Activated CD4-positive, alpha-beta T cell treated with anti-CD3 and anti-CD28 coated beads, Interleukin-2, amount 10 ng/mL, durations not matched to agents 24 days and 14 days (primary cell): ENCODE measurements around the gene EBP. TPM values are rescaled to one million over a fixed set of nuclear protein-coding genes. Genes with fewer than 3 reads are reported as not detected.
A peak's percentile ranks its signal among the peaks of the same experiment; 100 is the strongest.
"Not testable (repeated sequence)": the region's sequence is repeated elsewhere in the genome, so short reads cannot be mapped to it uniquely, and the experiment has no call there.

Source experiments
- DNase-seq: peaks from one replicate; pipeline ENCODE4 v3.0.0; 2022
- H3K27ac Mint-ChIP-seq: one replicate; pipeline ENCODE4 v1.8.0; 2022; ENCODE audit warnings: mild to moderate bottlenecking, mixed read lengths
- H3K27me3 Mint-ChIP-seq: one replicate; pipeline ENCODE4 v1.8.0; 2022; ENCODE audit warnings: mixed read lengths
- H3K36me3 Mint-ChIP-seq: one replicate; pipeline ENCODE4 v1.8.0; 2022; ENCODE audit warnings: low read depth, mild to moderate bottlenecking, mixed read lengths
- H3K4me1 Mint-ChIP-seq: one replicate; pipeline ENCODE4 v1.8.0; 2021; ENCODE audit warnings: mixed read lengths
- H3K4me3 Mint-ChIP-seq: one replicate; pipeline ENCODE4 v1.8.0; 2022; ENCODE audit warnings: mild to moderate bottlenecking, moderate library complexity, mixed read lengths
- H3K9me3 Mint-ChIP-seq: one replicate; pipeline ENCODE4 v1.8.0; 2021; ENCODE audit warnings: mixed read lengths
- intact Hi-C: fragments of 100-400 bp; cut with micrococcal nuclease; formaldehyde crosslinking; loops from one replicate; pipeline ENCODE4 v1.15.1; 2023
- total RNA-seq: library from RNA; stranded (reverse); gene quantifications from 2 replicates; pipeline ENCODE4 v1.2.3, GENCODE V29; 2022

The EBP gene
- total RNA-seq, 1 donor from 2014 or later, result 163 TPM

DNA sequence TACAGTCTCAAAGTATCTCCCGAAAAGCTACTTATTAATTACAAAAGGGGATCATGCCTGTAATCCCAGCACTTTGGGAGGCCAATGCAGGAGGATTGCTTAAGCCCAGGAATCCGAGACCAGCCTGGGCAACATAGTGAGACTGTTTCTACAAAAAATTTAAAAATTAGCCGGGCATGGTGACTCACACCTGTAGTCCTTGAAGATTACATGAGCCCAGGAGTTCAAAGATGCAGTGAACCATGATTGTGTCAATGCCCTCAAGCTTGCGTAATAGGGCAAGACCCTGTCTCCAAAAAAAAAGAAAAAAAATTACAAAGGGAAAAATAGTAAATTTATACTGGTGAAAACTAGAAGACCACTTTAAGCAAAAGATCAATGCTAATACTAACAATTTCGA is 16.1 kb upstream of the EBP start:
- intact Hi-C loops, result no loop called here
- H3K36me3 Mint-ChIP-seq, result peaks cover 3% of the 10 kb centered on the region
- H3K4me1 Mint-ChIP-seq, result peaks cover 10% of the 10 kb centered on the region
- no peak overlapping the region for H3K4me3 Mint-ChIP-seq
- no peak overlapping the region for H3K27ac Mint-ChIP-seq
- no peaks in the 10 kb centered on the region for H3K9me3 Mint-ChIP-seq
- H3K27me3 Mint-ChIP-seq, result peaks cover 6% of the 10 kb centered on the region
- no peak for DNase-seq

DNA sequence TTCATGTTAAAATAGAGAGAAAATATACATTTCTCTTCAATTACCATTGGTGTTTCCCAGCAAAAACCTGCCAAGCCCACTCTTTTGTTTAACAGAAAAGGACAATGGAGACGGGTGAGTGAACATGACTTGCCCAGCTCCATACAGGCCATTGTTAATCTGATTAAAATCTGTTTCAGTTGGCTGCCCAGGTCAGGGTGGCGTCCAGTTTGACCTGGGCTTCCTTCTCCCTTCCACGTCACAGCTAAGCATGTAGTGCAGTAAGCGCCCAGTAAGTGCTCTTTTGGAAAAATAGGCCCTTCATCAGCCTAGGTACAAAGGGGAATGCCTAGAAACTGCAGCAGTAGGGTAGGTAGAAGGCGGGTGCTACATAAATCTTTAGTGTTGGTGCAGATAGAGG is 14.4 kb upstream of the EBP start:
- H3K4me1 Mint-ChIP-seq, result peaks cover 19% of the 10 kb centered on the region
- H3K36me3 Mint-ChIP-seq, result peaks cover 5% of the 10 kb centered on the region
- no peak overlapping the region for H3K27ac Mint-ChIP-seq
- H3K9me3 Mint-ChIP-seq, result no peaks in the 10 kb centered on the region
- peaks cover 6% of the 10 kb centered on the region for H3K27me3 Mint-ChIP-seq
- DNase-seq, result no peak
- intact Hi-C loops, result no loop called here
- no peak overlapping the region for H3K4me3 Mint-ChIP-seq

- DNase-seq, result peak; percentile 93
- peak within 1 kb of the TSS; percentile 91 for H3K27ac Mint-ChIP-seq
- H3K9me3 Mint-ChIP-seq, result no peaks in the 10 kb centered on the region
- peaks cover 5% of the 10 kb centered on the region for H3K36me3 Mint-ChIP-seq
- H3K4me3 Mint-ChIP-seq, result peak within 1 kb of the TSS; percentile 92
- peaks cover 3% of the 10 kb centered on the region for H3K27me3 Mint-ChIP-seq
- intact Hi-C loops, result loop anchor here (1.0 to 2.0 kb wide), 2 partner anchors 13 to 32 kb away; partner anchors contain the start of genes EBP and FTSJ1
- peaks cover 19% of the 10 kb centered on the region for H3K4me1 Mint-ChIP-seq
Measured at GRCh38 chrX:48508400-48509244, 13.0 kb upstream of the EBP start, which contains the start of gene PORCN. Gene PORCN, plus strand, starts transcription at chrX:48508992. Its CDS starts 829 bp downstream, at chrX:48509821.

GRCh38 chrX:48509245-48509590 is 12.4 kb upstream of the EBP start:
- intact Hi-C loops, result loop anchor here (2.0 kb wide), 1 partner anchor 32 kb away; the partner anchor contains the start of gene FTSJ1
- Mint-ChIP-seq H3K27ac (peak overlapping the region; percentile 91), H3K4me1 (peaks cover 19% of the 10 kb centered on the region), H3K27me3 (no peaks in the 10 kb centered on the region), H3K9me3 (no peaks in the 10 kb centered on the region), H3K36me3 (peaks cover 5% of the 10 kb centered on the region), H3K4me3 (peak overlapping the region; percentile 92)
- DNase-seq, result no peak

DNA sequence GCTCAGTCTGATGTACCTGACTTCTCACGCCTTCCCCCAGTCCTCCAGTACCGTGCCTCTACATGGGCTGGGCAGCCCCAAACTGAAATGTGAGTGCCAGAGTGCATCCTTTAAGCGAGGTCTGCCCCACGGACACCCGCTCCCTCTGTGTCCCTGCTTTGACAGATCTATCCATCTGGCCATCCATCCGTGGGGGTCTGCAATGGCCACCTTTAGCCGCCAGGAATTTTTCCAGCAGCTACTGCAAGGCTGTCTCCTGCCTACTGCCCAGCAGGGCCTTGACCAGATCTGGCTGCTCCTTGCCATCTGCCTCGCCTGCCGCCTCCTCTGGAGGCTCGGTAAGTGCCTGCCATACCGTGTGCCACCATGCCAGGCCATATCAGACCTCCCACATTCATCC is 12.0 kb upstream of the EBP start:
- no peaks in the 10 kb centered on the region for H3K27me3 Mint-ChIP-seq
- peak overlapping the region; percentile 92 for H3K4me3 Mint-ChIP-seq
- peak overlapping the region; percentile 91 for H3K27ac Mint-ChIP-seq
- peaks cover 5% of the 10 kb centered on the region for H3K36me3 Mint-ChIP-seq
- DNase-seq, result no peak
- H3K9me3 Mint-ChIP-seq, result no peaks in the 10 kb centered on the region
- intact Hi-C loops, result loop anchor here (2.0 kb wide), 1 partner anchor 33 kb away; the partner anchor contains the start of gene FTSJ1
- H3K4me1 Mint-ChIP-seq, result peaks cover 19% of the 10 kb centered on the region

GRCh38 chrX:48511560-48511959 is 10.0 kb upstream of the EBP start:
- intact Hi-C loops, result no loop called here
- H3K4me3 Mint-ChIP-seq, result no peak overlapping the region
- H3K27me3 Mint-ChIP-seq, result no peaks in the 10 kb centered on the region
- no peak for DNase-seq
- H3K4me1 Mint-ChIP-seq, result peaks cover 19% of the 10 kb centered on the region
- no peak overlapping the region for H3K27ac Mint-ChIP-seq
- peaks cover 15% of the 10 kb centered on the region for H3K36me3 Mint-ChIP-seq
- no peaks in the 10 kb centered on the region for H3K9me3 Mint-ChIP-seq

- intact Hi-C loops, result no loop called here
- H3K9me3 Mint-ChIP-seq, result no peaks in the 10 kb centered on the region
- no peaks in the 10 kb centered on the region for H3K27me3 Mint-ChIP-seq
- no peak overlapping the region for H3K4me3 Mint-ChIP-seq
- peaks cover 15% of the 10 kb centered on the region for H3K36me3 Mint-ChIP-seq
- peaks cover 19% of the 10 kb centered on the region for H3K4me1 Mint-ChIP-seq
- no peak for DNase-seq
- no peak overlapping the region for H3K27ac Mint-ChIP-seq
Measured at GRCh38 chrX:48512371-48512935, 9.2 kb upstream of the EBP start.

DNA sequence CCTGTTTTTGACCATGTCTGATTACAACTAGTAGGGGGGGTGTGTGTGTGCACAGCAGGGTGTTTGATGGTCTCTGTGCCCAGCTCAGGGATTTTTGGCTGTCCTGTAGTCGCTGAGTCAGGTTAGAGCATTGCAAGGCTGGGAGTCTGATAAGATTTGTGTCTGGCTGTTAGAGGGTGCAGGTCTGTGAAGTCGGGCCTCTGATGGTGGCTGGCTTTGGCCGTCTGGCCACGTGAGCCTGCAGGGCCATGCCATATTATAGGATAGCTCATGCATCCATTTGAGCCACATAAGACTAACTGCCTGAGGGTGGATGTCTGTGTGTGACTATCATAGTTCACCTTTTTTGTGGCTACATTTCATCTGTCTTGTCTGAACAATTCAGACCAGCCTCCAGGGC is 7.9 kb upstream of the EBP start:
- H3K36me3 Mint-ChIP-seq, result peaks cover 15% of the 10 kb centered on the region
- peaks cover 19% of the 10 kb centered on the region for H3K4me1 Mint-ChIP-seq
- no peak overlapping the region for H3K4me3 Mint-ChIP-seq
- H3K9me3 Mint-ChIP-seq, result no peaks in the 10 kb centered on the region
- intact Hi-C loops, result no loop called here
- no peak overlapping the region for H3K27ac Mint-ChIP-seq
- no peak for DNase-seq
- H3K27me3 Mint-ChIP-seq, result no peaks in the 10 kb centered on the region

DNA sequence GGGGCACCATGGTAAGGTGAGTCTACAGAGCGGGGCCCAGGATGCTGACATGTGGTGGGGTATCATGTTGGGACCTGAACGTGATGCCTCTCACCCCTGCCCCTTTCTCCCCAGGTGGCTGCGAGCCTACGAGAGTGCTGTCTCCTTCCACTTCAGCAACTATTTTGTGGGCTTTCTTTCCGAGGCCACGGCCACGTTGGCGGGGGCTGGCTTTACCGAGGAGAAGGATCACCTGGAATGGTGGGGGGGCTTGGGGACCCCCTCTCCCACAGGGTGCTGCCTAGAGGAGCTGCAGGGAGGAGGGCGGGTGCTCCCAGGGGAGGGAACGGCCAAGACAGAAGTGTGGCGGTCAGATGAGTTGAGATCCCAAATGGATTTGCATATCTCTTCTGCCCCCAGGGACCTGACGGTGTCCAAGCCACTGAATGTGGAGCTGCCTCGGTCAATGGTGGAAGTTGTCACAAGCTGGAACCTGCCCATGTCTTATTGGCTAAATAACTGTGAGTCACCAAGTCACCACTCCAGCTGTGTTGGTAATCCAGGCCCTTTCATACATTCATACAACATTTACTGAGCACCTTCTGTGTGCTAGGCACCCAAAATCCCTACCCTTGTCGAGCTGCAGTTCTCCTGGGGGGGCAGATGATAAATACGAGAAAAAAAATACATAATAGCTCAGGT is 7.3 kb upstream of the EBP start:
- intact Hi-C loops, result no loop called here
- DNase-seq, result no peak

DNA sequence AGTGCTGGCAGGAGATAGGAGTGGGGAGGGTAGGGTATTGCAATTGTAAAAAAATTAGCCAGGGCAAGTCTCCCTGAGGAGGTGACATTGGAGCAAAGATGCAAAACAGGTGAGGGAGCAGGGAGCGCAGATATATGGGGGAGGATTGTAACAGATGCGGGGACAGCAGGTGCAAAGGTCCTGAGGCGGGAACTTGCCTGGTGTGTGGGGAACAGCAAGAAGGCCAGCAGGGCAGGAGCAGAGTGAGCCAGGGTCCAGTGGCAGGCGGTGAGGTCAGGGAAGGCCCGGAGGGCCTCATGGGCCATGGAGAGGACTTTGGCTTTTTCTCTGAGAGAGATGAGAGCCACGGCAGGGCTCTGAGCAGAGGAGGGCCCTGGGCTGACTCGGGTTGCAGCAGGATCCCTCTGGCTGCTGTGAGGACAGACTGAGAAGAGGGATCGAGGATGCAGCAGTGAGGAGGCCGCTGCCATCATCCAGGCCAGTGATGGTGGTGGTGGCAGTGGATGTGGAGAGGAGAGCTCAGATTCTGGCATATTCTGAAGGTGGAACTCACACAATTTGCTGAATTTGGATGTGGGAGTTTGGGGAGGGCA is 6.6 kb upstream of the EBP start:
- intact Hi-C loops, result no loop called here
- DNase-seq, result no peak
- Mint-ChIP-seq H3K4me1 (peaks cover 14% of the 10 kb centered on the region), H3K27ac (no peak overlapping the region), H3K27me3 (no peaks in the 10 kb centered on the region), H3K36me3 (peaks cover 12% of the 10 kb centered on the region), H3K9me3 (no peaks in the 10 kb centered on the region), H3K4me3 (no peak overlapping the region)

More for the DNA sequence above, 7.3 kb upstream of the EBP start:
- Mint-ChIP-seq H3K4me1 (peaks cover 20% of the 10 kb centered on the region), H3K27ac (no peak overlapping the region), H3K27me3 (no peaks in the 10 kb centered on the region), H3K4me3 (no peak overlapping the region), H3K9me3 (no peaks in the 10 kb centered on the region), H3K36me3 (peaks cover 15% of the 10 kb centered on the region)

DNA sequence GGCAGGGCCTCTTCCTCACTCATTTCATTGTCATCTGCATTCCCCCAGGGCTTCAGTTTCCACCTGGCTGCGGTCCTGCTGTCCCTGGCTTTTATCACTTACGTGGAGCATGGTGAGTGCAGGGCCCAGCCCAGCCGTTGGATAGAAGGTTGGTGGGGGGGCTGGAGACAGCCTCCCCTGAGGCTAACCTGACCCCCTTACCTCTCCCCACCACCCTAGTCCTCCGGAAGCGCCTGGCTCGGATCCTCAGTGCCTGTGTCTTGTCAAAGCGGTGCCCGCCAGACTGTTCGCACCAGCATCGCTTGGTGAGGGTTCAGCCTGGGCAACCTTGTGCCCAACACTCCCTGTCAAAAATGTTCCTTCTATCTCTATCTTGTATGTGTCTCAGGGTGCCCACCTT is 5.8 kb upstream of the EBP start:
- H3K4me1 Mint-ChIP-seq, result peaks cover 16% of the 10 kb centered on the region
- no peaks in the 10 kb centered on the region for H3K9me3 Mint-ChIP-seq
- intact Hi-C loops, result no loop called here
- DNase-seq, result no peak
- peaks cover 10% of the 10 kb centered on the region for H3K36me3 Mint-ChIP-seq
- no peak overlapping the region for H3K27ac Mint-ChIP-seq
- H3K27me3 Mint-ChIP-seq, result no peaks in the 10 kb centered on the region
- no peak overlapping the region for H3K4me3 Mint-ChIP-seq

GRCh38 chrX:48516285-48516684 is 5.3 kb upstream of the EBP start:
- no peak for DNase-seq
- peaks cover 10% of the 10 kb centered on the region for H3K36me3 Mint-ChIP-seq
- H3K4me3 Mint-ChIP-seq, result no peak overlapping the region
- H3K9me3 Mint-ChIP-seq, result no peaks in the 10 kb centered on the region
- intact Hi-C loops, result no loop called here
- H3K27me3 Mint-ChIP-seq, result no peaks in the 10 kb centered on the region
- H3K27ac Mint-ChIP-seq, result no peak overlapping the region
- peaks cover 16% of the 10 kb centered on the region for H3K4me1 Mint-ChIP-seq

DNA sequence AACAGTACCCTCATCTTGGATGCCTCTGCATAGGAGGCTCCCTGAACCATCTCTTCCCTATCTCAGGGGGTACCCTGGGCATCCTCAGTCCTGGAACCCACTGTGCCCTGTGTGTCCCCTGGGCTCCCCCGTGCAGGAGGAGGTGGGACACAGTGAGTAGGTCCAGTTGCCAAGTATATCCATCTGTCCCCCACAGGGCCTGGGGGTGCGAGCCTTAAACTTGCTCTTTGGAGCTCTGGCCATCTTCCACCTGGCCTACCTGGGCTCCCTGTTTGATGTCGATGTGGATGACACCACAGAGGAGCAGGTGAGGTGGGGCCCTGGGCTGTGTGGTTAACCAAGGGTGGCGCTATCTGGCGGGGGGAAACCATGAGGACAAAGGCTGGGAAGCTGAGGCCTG is 4.6 kb upstream of the EBP start:
- H3K9me3 Mint-ChIP-seq, result no peaks in the 10 kb centered on the region
- intact Hi-C loops, result no loop called here
- H3K4me1 Mint-ChIP-seq, result peaks cover 15% of the 10 kb centered on the region
- peaks cover 10% of the 10 kb centered on the region for H3K36me3 Mint-ChIP-seq
- H3K27me3 Mint-ChIP-seq, result no peaks in the 10 kb centered on the region
- H3K27ac Mint-ChIP-seq, result no peak overlapping the region
- H3K4me3 Mint-ChIP-seq, result no peak overlapping the region
- no peak for DNase-seq

DNA sequence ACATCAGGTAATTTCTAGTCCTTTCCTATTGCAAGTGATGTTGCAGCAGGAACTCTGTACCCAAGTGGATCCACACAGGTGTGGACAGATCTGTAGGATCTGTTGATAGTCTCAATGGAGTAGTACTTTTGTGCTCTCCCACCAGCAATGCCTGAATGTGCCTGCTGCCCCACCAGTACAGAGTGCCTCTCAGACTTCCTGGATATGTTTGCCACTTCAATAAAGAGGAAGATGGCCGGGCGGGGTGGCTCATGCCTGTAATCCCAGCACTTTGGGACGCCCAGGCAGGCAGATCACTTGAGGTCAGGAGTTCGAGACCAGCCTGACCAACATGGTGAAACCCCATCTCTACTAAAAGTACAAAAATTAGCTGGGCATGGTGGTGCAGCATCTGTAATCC is 2.1 kb upstream of the EBP start:
- H3K27me3 Mint-ChIP-seq, H3K27ac Mint-ChIP-seq, DNase-seq, H3K4me3 Mint-ChIP-seq, H3K9me3 Mint-ChIP-seq, intact Hi-C loops: not testable (repeated sequence)
- H3K36me3 Mint-ChIP-seq, result peaks cover 15% of the 10 kb centered on the region
- peaks cover 19% of the 10 kb centered on the region for H3K4me1 Mint-ChIP-seq
